Neural cell (in vitro differentiated cells): ENCODE measurements around the gene SNX27. TPM values are rescaled to one million over a fixed set of nuclear protein-coding genes. Genes with fewer than 3 reads are reported as not detected.

Experiments used
- H2AFZ ChIP-seq: fragments of 200-600, 300-800 bp; sonication (generic), shearing (Covaris generic); 2 replicates; pipeline ENCODE4 v1.6.0; 2014; ENCODE audit warnings: low read depth, mild to moderate bottlenecking, antibody characterized with exemption, low read length, moderate library complexity
- H3F3A ChIP-seq: fragments of 200-600 bp; shearing (Covaris generic); 2 replicates; pipeline ENCODE4 v1.6.1; 2016; ENCODE audit warnings: mild to moderate bottlenecking, moderate library complexity, mixed read lengths, antibody characterized with exemption, low read length; ENCODE audit not compliant: insufficient read depth, poor library complexity, severe bottlenecking
- H3K27ac ChIP-seq: fragments of 200-600, 300-800 bp; sonication (generic), shearing (Covaris generic); 2 replicates; pipeline ENCODE4 v1.5.1; 2014; ENCODE audit warnings: mild to moderate bottlenecking, low read length, moderate library complexity
- H3K27me3 ChIP-seq: fragments of 300-800, 200-600 bp; sonication (generic), shearing (Covaris generic); 2 replicates; pipeline ENCODE4 v1.6.0; 2014; ENCODE audit warnings: mild to moderate bottlenecking, low read depth, low read length, moderate library complexity; ENCODE audit not compliant: insufficient read depth
- H3K36me3 ChIP-seq: fragments of 300-800, 200-600 bp; sonication (generic), shearing (Covaris generic); 2 replicates; pipeline ENCODE4 v1.5.1; 2014; ENCODE audit warnings: mild to moderate bottlenecking, antibody characterized with exemption, low read length, moderate library complexity; ENCODE audit not compliant: insufficient read depth
- H3K4me2 ChIP-seq: fragments of 300-800, 200-600 bp; sonication (generic), shearing (Covaris generic); 2 replicates; pipeline ENCODE4 v1.6.0; 2014; ENCODE audit warnings: mild to moderate bottlenecking, low read length
- H3K4me3 ChIP-seq: fragments of 300-800, 200-600 bp; sonication (generic), shearing (Covaris generic); 2 replicates; pipeline ENCODE4 v1.5.1; 2014; ENCODE audit warnings: mild to moderate bottlenecking, low read length, moderate library complexity
- H3K79me2 ChIP-seq: fragments of 200-600 bp; shearing (Covaris generic); replicated peaks from 2 replicates; pipeline ENCODE4 v1.6.0; 2014; ENCODE audit warnings: mild to moderate bottlenecking, low read length, moderate library complexity; ENCODE audit not compliant: insufficient read depth
- H3K9ac ChIP-seq: fragments of 300-800, 200-600 bp; sonication (generic), shearing (Covaris generic); 2 replicates; pipeline ENCODE4 v1.6.1; 2016; ENCODE audit warnings: mild to moderate bottlenecking, low read length, mixed read lengths
- H3K9me2 ChIP-seq: fragments of 200-600 bp; shearing (Covaris generic); 2 replicates; pipeline ENCODE4 v1.6.1; 2016; ENCODE audit warnings: mild to moderate bottlenecking, low read length, mixed read lengths; ENCODE audit not compliant: insufficient read depth
- H3K9me3 ChIP-seq: fragments of 200-600, 300-800 bp; sonication (generic), shearing (Covaris generic); 2 replicates; pipeline ENCODE4 v1.6.1; 2016; ENCODE audit warnings: mild to moderate bottlenecking, mixed run types, low read length, moderate library complexity, mixed read lengths
- H4K20me1 ChIP-seq: fragments of 200-600 bp; shearing (Covaris generic); 2 replicates; pipeline ENCODE4 v1.6.1; 2016; ENCODE audit warnings: mild to moderate bottlenecking, mixed run types; ENCODE audit not compliant: insufficient read depth
- EP300 ChIP-seq: fragments of 450-650 bp; conservative IDR thresholded peaks from 2 replicates; pipeline ENCODE4 v1.6.1; 2014; ENCODE audit warnings: antibody characterized with exemption, mild to moderate bottlenecking, moderate library complexity; ENCODE audit not compliant: poor library complexity, severe bottlenecking
- EZH2 ChIP-seq: fragments of 200-600, 300-800 bp; shearing (Covaris generic), sonication (generic); IDR thresholded peaks from 2 replicates; pipeline ENCODE4 v1.6.1; 2014; ENCODE audit warnings: antibody characterized with exemption, low read length, borderline replicate concordance, mild to moderate bottlenecking; ENCODE audit not compliant: insufficient read depth, poor library complexity, severe bottlenecking
- MXI1 ChIP-seq: fragments of 450-650 bp; conservative IDR thresholded peaks from 2 replicates; pipeline ENCODE4 v1.6.1; 2014; ENCODE audit warnings: antibody characterized with exemption, mild to moderate bottlenecking; ENCODE audit not compliant: poor library complexity, severe bottlenecking
- POLR2AphosphoS5 ChIP-seq: IDR thresholded peaks from 2 replicates; pipeline ENCODE4 v1.6.1; 2012
- RAD21 ChIP-seq: fragments of 450-650 bp; conservative IDR thresholded peaks from 2 replicates; pipeline ENCODE4 v1.6.1; 2014; ENCODE audit warnings: antibody characterized with exemption, mild to moderate bottlenecking, moderate library complexity
- SMC3 ChIP-seq: fragments of 450-650 bp; conservative IDR thresholded peaks from 2 replicates; pipeline ENCODE4 v1.6.1; 2014; ENCODE audit warnings: antibody characterized with exemption, mild to moderate bottlenecking, moderate library complexity; ENCODE audit not compliant: poor library complexity
- TAF1 ChIP-seq: IDR thresholded peaks from 2 replicates; pipeline ENCODE4 v1.6.1; 2012; ENCODE audit warnings: low read depth
- polyA plus RNA-seq: library from polyadenylated mRNA; depleted of rRNA; stranded (reverse); fragments of >200 nt; gene quantifications from 2 replicates; pipeline ENCODE4 v1.2.3, GENCODE V29; 2014
- TF ChIP-seq, protein P1 (sequence below): fragments of 450-650 bp; IDR thresholded peaks from 2 replicates; pipeline ENCODE4 v1.5.1; 2014; ENCODE audit warnings: antibody characterized with exemption, mild to moderate bottlenecking, moderate library complexity; ENCODE audit not compliant: poor library complexity, severe bottlenecking
- TF ChIP-seq, protein P2 (sequence below): IDR thresholded peaks from 2 replicates; pipeline ENCODE4 v1.6.1; 2012; ENCODE audit warnings: borderline replicate concordance

The SNX27 gene
- polyA plus RNA-seq, 1 donor from 2014 or later = 30.2 TPM

- Histone ChIP-seq H3K4me3 (no peak overlapping the region), H3K9ac (no peak overlapping the region), H3K27me3 (no peaks in the 10 kb centered on the region), H3K9me3 (no peaks in the 10 kb centered on the region), H4K20me1 (no peaks in the 10 kb centered on the region), H3K79me2 (peaks cover 13% of the 10 kb centered on the region), H3K4me2 (no peak overlapping the region), H3K36me3 (peaks cover 7% of the 10 kb centered on the region), H2AFZ (no peak overlapping the region), H3F3A (no peaks in the 10 kb centered on the region), H3K9me2 (no peaks in the 10 kb centered on the region), H3K27ac (no peak overlapping the region)
- TF ChIP-seq TAF1 (no peak), MXI1 (no peak), EZH2 (no peak), EP300 (no peak), SMC3 (no peak), POLR2AphosphoS5 (no peak), RAD21 (no peak)
- TF ChIP-seq, protein P1, sequence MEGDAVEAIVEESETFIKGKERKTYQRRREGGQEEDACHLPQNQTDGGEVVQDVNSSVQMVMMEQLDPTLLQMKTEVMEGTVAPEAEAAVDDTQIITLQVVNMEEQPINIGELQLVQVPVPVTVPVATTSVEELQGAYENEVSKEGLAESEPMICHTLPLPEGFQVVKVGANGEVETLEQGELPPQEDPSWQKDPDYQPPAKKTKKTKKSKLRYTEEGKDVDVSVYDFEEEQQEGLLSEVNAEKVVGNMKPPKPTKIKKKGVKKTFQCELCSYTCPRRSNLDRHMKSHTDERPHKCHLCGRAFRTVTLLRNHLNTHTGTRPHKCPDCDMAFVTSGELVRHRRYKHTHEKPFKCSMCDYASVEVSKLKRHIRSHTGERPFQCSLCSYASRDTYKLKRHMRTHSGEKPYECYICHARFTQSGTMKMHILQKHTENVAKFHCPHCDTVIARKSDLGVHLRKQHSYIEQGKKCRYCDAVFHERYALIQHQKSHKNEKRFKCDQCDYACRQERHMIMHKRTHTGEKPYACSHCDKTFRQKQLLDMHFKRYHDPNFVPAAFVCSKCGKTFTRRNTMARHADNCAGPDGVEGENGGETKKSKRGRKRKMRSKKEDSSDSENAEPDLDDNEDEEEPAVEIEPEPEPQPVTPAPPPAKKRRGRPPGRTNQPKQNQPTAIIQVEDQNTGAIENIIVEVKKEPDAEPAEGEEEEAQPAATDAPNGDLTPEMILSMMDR = no peak
- TF ChIP-seq, protein P2, sequence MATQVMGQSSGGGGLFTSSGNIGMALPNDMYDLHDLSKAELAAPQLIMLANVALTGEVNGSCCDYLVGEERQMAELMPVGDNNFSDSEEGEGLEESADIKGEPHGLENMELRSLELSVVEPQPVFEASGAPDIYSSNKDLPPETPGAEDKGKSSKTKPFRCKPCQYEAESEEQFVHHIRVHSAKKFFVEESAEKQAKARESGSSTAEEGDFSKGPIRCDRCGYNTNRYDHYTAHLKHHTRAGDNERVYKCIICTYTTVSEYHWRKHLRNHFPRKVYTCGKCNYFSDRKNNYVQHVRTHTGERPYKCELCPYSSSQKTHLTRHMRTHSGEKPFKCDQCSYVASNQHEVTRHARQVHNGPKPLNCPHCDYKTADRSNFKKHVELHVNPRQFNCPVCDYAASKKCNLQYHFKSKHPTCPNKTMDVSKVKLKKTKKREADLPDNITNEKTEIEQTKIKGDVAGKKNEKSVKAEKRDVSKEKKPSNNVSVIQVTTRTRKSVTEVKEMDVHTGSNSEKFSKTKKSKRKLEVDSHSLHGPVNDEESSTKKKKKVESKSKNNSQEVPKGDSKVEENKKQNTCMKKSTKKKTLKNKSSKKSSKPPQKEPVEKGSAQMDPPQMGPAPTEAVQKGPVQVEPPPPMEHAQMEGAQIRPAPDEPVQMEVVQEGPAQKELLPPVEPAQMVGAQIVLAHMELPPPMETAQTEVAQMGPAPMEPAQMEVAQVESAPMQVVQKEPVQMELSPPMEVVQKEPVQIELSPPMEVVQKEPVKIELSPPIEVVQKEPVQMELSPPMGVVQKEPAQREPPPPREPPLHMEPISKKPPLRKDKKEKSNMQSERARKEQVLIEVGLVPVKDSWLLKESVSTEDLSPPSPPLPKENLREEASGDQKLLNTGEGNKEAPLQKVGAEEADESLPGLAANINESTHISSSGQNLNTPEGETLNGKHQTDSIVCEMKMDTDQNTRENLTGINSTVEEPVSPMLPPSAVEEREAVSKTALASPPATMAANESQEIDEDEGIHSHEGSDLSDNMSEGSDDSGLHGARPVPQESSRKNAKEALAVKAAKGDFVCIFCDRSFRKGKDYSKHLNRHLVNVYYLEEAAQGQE = no peak
Observed at GRCh38 chr1:151644001-151644400, 32.2 kb downstream of the SNX27 start.

DNA sequence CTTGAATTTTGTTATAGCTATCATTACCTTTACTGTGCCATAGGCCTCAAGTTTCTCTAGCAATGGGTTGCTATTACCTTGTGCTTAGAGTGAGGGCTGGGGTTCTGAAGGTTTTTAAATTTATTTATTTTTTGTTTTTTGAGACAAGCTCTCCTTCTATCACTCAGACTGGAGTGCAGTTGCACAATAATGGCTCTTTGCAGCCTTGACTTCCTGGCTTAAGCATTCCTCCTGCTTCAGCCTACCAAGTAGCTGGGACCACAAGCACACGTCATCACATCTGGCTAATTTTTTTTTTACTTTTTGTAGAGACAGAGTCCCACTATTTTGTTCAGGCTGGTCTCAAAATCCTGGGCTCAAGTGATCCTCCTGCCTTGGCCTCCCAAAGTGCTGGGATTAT lies 41.5 kb downstream of the SNX27 start:
- no peak overlapping the region for H3K4me3 ChIP-seq
- no peaks in the 10 kb centered on the region for H4K20me1 ChIP-seq
- no peak overlapping the region for H3K27ac ChIP-seq
- H3K27me3 ChIP-seq = no peaks in the 10 kb centered on the region
- TF ChIP-seq RAD21 (no peak), SMC3 (no peak), MXI1 (no peak), EP300 (no peak), POLR2AphosphoS5 (no peak), TAF1 (no peak), EZH2 (no peak)
- TF ChIP-seq, protein P2 = no peak
- TF ChIP-seq, protein P1 = no peak
- H3F3A ChIP-seq = no peaks in the 10 kb centered on the region
- no peaks in the 10 kb centered on the region for H3K9me2 ChIP-seq
- no peak overlapping the region for H3K4me2 ChIP-seq
- peaks cover 11% of the 10 kb centered on the region for H3K79me2 ChIP-seq
- H3K9ac ChIP-seq = no peak overlapping the region
- H3K9me3 ChIP-seq = no peaks in the 10 kb centered on the region
- H2AFZ ChIP-seq = no peak overlapping the region
- no peaks in the 10 kb centered on the region for H3K36me3 ChIP-seq
